Measurements from ENCODE around the gene ADARB1.

GRCh38 chr21:45085700-45086099 lies 11.3 kb downstream of the ADARB1 start:
- no peak for TF ChIP-seq CTCF (IDR thresholded peaks at IDR 0.05; ENCODE audit: low read length)
- no peak for TF ChIP-seq EZH2 (IDR thresholded peaks at IDR 0.05; ENCODE audit: borderline replicate concordance, low read length)

Data from OCI-LY1 (cell line).